ENCODE measurements around the gene FAM131A.
A peak's percentile ranks its signal among the peaks of the same experiment; 100 is the strongest.

FAM131A gene

GRCh38 chr3:184337399-184337714 lies at the start of gene FAM131A:
FAM131A (plus strand) TSS chr3:184337600; CDS start chr3:184337631, 31 bp downstream.
- DNase-seq (ENCODE audit: low read depth): no peak

GRCh38 chr3:184289426-184289938 lies 47.9 kb upstream of the FAM131A start:
- peak; percentile 43 for DNase-seq (ENCODE audit: low read depth)

GRCh38 chr3:184290331-184290730 lies 47.1 kb upstream of the FAM131A start:
- no peak for DNase-seq (ENCODE audit: low read depth)

- DNase-seq (ENCODE audit: low read depth): no peak
Observed at GRCh38 chr3:184291044-184291737, 46.2 kb upstream of the FAM131A start.

GRCh38 chr3:184291738-184292445 lies 45.5 kb upstream of the FAM131A start:
- DNase-seq (ENCODE audit: low read depth): no peak

- no peak for DNase-seq (ENCODE audit: low read depth)
Observed at GRCh38 chr3:184295771-184296170, 41.6 kb upstream of the FAM131A start.

GRCh38 chr3:184296616-184297015 lies 40.8 kb upstream of the FAM131A start:
- DNase-seq (ENCODE audit: low read depth): no peak

- DNase-seq (ENCODE audit: low read depth): peak; percentile 98
Observed at GRCh38 chr3:184298759-184299487, 38.5 kb upstream of the FAM131A start, which contains the start of gene PSMD2. PSMD2 (plus strand) TSS chr3:184299241; CDS start chr3:184299267, 26 bp downstream.

GRCh38 chr3:184299488-184300377 lies 37.7 kb upstream of the FAM131A start:
- DNase-seq (ENCODE audit: low read depth): no peak

GRCh38 chr3:184300378-184300720 lies 37.1 kb upstream of the FAM131A start:
- DNase-seq (ENCODE audit: low read depth): no peak

GRCh38 chr3:184305577-184305976 lies 31.8 kb upstream of the FAM131A start:
- no peak for DNase-seq (ENCODE audit: low read depth)

GRCh38 chr3:184306341-184306972 lies 30.9 kb upstream of the FAM131A start:
- DNase-seq (ENCODE audit: low read depth): no peak

- no peak for DNase-seq (ENCODE audit: low read depth)
Observed at GRCh38 chr3:184307915-184308314, 29.5 kb upstream of the FAM131A start.

- no peak for DNase-seq (ENCODE audit: low read depth)
Observed at GRCh38 chr3:184308744-184309143, 28.7 kb upstream of the FAM131A start.

GRCh38 chr3:184311633-184312032 lies 25.8 kb upstream of the FAM131A start:
- no peak for DNase-seq (ENCODE audit: low read depth)

- DNase-seq (ENCODE audit: low read depth): peak; percentile 88
Observed at GRCh38 chr3:184314363-184314699, 23.1 kb upstream of the FAM131A start, which contains the start of gene EIF4G1. EIF4G1 (plus strand) TSS chr3:184314606; CDS start chr3:184315797, 1,191 bp downstream.

GRCh38 chr3:184314700-184315542 lies 22.5 kb upstream of the FAM131A start:
- DNase-seq (ENCODE audit: low read depth): peak; percentile 55

- no peak for DNase-seq (ENCODE audit: low read depth)
Observed at GRCh38 chr3:184315543-184315867, 21.9 kb upstream of the FAM131A start.

- DNase-seq (ENCODE audit: low read depth): no peak
Observed at GRCh38 chr3:184315871-184316661, 21.3 kb upstream of the FAM131A start.

GRCh38 chr3:184316792-184317191 lies 20.6 kb upstream of the FAM131A start:
- no peak for DNase-seq (ENCODE audit: low read depth)

Data from activated gamma-delta T cell treated with anti-CD3 and anti-CD28 coated beads, Interleukin-2, amount 50 U/mL, for 16 hours (primary cell).